NCI-H1105 (cell line): Measurements from ENCODE around the gene RNF7.
A peak's percentile ranks its signal among the peaks of the same experiment; 100 is the strongest.
"Not testable (repeated sequence)": the region's sequence is repeated elsewhere in the genome, so short reads cannot be mapped to it uniquely, and the experiment has no call there.

ENCODE experiments used
- DNase-seq: peaks from one replicate; lab custom pipeline; 2025; lab: John Stamatoyannopoulos, UW

The RNF7 gene

GRCh38 chr3:141738022-141738890, at the start of gene RNF7:
Gene RNF7, plus strand, starts transcription at chr3:141738298. Its CDS starts 44 bp downstream, at chr3:141738342.
- DNase-seq = peak; percentile 98

DNA sequence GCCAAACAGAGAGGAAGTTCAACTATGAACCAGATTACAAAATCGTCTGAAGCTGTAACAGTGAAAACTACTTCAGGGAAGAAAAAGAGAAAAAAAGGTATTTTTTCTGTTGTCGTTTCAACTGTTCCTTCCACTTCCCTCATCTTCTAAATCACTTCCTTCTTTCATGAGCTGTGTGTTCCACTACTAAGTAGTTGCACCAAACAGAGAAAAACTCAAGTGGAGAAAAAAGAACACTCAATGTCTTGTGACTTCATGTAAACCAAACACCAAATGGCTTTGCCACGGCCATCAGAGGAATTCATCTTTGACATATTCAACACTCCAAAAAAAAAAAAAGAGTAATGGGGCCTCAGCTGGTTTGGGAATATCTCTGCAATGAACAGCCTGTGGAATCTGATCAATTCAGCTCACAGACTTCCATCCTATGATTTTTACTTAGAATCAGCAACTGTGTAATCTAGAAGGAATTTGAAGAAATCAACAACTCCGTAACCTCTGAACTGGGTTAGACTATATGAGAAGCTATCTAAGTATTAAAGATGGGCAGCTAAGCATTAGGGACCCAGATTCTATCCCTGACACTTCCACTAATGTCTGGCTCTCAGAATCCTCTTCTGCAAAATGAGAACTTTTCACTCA, 47.5 kb upstream of the RNF7 start:
- DNase-seq = no peak

- DNase-seq = not testable (repeated sequence)
Observed at GRCh38 chr3:141691471-141691870, 46.6 kb upstream of the RNF7 start.

GRCh38 chr3:141692973-141693372, 45.1 kb upstream of the RNF7 start:
- DNase-seq = not testable (repeated sequence)

DNA sequence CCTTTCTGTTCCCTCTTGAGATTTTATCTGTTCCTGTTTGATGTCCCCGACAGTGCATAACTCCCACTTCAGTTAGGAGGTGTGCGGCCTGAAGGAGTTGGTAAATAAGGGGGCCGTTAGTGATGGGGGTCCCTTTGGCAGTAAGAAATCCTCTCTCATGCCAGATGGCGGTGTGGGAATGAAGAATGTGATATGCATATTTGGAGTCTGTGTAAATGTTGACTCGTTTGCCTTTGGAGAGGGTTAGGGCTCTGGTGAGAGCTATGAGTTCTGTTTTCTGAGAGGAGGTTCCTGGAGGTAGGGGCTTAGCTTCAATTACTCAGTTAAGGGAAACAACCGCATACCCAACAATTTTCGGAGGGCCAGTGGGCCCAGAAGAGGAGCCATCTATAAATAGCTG, 38.8 kb upstream of the RNF7 start:
- no peak for DNase-seq

DNA sequence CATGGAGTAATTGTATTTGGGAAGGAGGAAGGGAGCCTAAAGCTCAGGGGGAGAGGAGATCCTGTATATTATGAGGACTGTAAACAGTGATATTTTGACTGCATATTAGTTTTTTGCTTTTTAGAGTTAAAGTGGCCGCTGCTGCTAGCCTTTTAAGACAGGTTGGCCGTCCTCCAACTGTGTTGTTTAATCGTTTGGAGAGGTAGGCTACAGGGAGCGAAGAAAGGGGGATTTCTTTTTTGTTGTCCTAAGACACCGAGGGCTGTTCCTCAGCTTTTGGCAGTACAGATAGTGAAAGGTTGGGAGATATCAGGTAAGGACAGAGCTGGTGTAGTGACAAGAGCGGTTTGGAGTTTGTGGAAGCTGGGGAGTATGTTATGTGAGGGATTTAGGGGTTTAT, 38.2 kb upstream of the RNF7 start:
- no peak for DNase-seq

DNA sequence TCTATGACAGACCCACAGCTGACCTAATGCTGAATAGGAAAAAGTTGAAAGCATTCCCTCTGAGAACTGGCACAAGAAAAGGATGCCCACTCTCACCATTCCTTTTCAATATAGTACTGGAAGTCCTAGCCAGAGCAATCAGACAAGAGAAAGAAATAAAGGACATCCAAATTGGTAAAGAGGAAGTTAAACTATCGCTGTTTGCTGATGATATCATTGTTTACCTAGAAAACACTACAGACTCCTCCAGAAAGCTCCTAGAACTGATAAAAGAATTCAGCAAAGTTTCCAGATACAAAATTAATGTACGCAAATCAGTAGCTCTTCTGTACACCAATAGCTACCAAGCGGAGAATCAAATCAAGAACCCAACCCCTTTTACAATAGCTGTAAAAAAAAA, 34.7 kb upstream of the RNF7 start:
- DNase-seq = not testable (repeated sequence)

DNA sequence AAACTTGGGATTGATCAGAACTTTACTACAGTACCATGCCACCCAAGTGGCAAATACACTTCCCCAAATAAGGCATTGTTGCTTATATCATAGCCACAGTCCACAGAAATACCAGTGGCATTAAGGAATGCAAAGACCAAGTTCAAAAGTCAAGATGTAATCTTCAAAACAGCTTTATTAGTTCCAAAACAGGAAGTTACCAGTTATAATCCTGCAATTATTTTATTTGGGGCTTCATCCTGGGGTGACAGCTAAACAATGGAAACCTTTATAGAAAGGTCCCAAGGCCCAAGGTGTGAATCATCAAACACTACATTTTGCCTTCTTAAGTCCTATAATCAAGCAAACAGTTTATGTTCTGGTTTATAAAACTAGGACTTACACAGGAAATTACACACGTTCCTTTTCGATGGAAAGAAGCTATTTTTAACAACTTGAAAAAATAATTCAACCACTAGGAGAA, 30.3 kb upstream of the RNF7 start:
- no peak for DNase-seq

GRCh38 chr3:141708367-141708766, 29.7 kb upstream of the RNF7 start:
- no peak for DNase-seq

GRCh38 chr3:141709126-141709770, 28.9 kb upstream of the RNF7 start:
- no peak for DNase-seq

GRCh38 chr3:141710121-141710520, 28.0 kb upstream of the RNF7 start:
- DNase-seq = no peak

GRCh38 chr3:141710888-141711616, 27.0 kb upstream of the RNF7 start:
- no peak for DNase-seq

DNA sequence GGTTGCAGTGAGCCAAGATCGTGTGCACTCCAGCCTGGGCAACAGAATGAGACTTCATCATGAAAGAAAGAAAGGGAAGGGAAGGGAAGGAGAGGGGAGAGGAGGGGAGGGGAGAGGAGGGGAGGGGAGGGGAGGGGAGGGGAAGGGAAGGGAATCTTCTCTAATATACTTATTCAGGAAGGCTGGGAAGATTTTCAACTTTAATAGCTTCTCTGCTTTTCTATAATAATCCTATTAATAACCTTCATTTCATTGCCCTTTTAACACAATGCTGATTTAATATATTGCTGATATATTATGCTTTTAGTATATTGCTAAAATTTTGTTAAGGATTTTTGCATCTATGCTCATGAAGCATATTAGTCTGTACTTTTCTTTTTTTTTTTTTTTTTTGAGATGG, 23.4 kb upstream of the RNF7 start:
- DNase-seq = no peak

- DNase-seq = no peak
Observed at GRCh38 chr3:141722081-141722480, 16.0 kb upstream of the RNF7 start.

- DNase-seq = no peak
Observed at GRCh38 chr3:141722648-141723047, 15.4 kb upstream of the RNF7 start.

GRCh38 chr3:141723255-141723654, 14.8 kb upstream of the RNF7 start:
- DNase-seq = no peak

GRCh38 chr3:141724186-141724585, 13.9 kb upstream of the RNF7 start:
- no peak for DNase-seq

DNA sequence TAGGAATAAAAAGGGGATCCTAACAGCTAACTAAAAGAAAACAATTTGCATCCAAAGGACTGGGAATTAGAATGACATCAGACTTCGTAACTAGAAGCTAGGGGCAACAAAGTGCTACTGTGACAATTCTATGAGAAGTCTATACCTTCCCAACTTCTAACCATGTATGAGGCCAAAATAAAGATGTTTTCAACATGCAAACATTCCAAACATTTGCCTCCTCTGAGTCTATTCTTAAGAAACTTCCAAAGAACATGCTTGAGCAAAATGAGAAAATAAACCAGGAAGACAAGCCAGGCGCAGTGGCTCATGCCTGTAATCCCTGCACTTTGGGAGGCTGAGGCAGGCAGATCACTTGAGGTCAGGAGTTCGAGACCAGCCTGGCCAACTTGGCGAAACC, 13.1 kb upstream of the RNF7 start:
- no peak for DNase-seq

- DNase-seq = no peak
Observed at GRCh38 chr3:141726483-141726882, 11.6 kb upstream of the RNF7 start.

DNA sequence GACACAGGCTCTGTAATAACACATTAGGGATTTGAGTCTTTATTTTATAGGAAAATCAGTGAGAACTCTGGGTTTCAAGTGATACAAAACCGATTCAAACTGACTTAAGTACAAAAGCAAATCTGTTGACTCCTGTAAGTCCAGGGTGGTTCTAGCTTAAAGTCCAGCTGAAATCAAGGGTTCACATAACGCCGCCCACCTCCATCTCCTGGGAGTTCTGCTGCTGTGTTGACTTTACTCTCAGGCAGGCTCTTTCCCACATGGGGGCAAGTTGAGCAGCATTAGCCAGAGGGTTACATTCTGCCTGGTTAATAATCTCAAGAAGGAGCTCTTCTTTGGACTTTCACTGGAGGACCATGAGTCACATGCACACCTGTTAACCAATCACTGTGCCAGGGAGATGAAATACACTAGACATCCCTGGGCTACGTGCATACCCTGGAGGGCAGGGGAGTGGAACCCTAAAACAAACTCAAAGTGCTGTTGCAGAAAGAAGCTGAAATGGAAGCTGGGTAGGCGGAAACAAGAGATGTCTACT, 9.7 kb upstream of the RNF7 start:
- DNase-seq = no peak

DNA sequence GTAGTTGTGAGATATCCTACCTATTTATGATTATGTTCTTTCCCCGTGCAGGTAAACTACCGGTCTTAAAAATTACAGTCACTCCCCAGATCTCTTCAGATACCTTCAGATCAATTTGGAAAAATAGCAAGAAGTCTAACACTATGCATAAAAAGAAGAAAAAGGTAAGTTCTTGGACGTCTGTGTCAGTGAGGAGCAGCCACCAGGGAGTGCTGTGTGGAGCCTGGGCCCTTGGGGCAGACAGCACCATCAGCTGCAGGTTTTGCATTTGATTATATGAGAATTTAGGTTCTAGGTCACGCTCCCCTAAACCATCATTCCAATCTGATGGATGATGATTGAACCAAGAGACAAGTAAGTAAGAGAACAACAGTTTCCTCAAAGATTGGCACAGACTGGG, 8.9 kb upstream of the RNF7 start:
- DNase-seq = no peak

DNA sequence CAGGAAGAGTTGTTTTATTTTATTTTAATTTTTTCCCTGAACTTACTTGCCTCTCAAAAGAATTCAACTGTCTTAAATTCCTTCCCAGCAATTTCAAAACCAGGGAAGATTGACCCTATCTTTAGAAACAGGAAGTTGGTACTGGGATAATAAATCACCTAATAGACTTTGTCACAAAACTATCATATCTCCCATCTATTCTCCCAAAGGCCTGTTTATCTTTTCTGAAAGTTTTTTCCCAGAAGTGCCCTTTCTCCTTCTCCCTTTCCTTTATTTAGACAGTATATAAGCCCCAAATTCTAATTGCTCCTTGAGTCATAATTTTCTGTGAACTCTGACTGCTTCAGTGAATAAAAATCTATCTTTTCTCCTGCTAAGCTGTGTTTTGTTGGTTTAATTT, 2.9 kb upstream of the RNF7 start:
- DNase-seq = no peak
